ENCODE results near the gene AP1B1.

GRCh38 chr22:29345932-29346331 is 42.4 kb downstream of the AP1B1 start:
- TF ChIP-seq FOXM1 (IDR thresholded peaks at IDR 0.05; ENCODE audit: borderline replicate concordance) (no peak), ARNT (IDR thresholded peaks at IDR 0.05) (no peak), ELF4 (IDR thresholded peaks at IDR 0.05) (no peak), TARDBP (IDR thresholded peaks at IDR 0.05) (no peak), ZNF384 (IDR thresholded peaks at IDR 0.05) (no peak), FOXK2 (IDR thresholded peaks at IDR 0.05) (no peak), NFRKB (IDR thresholded peaks at IDR 0.05) (no peak), HDGF (IDR thresholded peaks at IDR 0.05; ENCODE audit: borderline replicate concordance) (no peak), SUZ12 (IDR thresholded peaks at IDR 0.05) (no peak), BHLHE40 (IDR thresholded peaks at IDR 0.05; ENCODE audit: borderline replicate concordance) (no peak)

All from HEK293T (cell line).